SK-N-SH (cell line): ENCODE measurements around the gene CLSTN2. TPM values are rescaled to one million over a fixed set of nuclear protein-coding genes. Genes with fewer than 3 reads are reported as not detected.

ENCODE experiments used
- CTCF ChIA-PET: fragments of 300-600, 350-600 bp; formaldehyde crosslinking; extraction: SDS; loops from one replicate; lab custom pipeline; 2021; lab: Yijun Ruan, JAX
- POLR2A ChIA-PET: fragments of 350-600 bp; sonication (Branson Sonifier 250); formaldehyde crosslinking; extraction: SDS; loops from one replicate; lab custom pipeline; 2020; ENCODE audit warnings: antibody characterized with exemption, inconsistent platforms; lab: Yijun Ruan, JAX
- DNase-seq: peaks from one replicate; pipeline ENCODE4 v3.0.0; 2012
- H2AFZ ChIP-seq: fragments of 200-600 bp; sonication (generic); 2 replicates; pipeline ENCODE4 v1.8.1; 2016; ENCODE audit warnings: antibody characterized with exemption, mild to moderate bottlenecking, low read depth
- H3F3A ChIP-seq: fragments of 200-600 bp; sonication (generic); replicated peaks from 2 replicates; pipeline ENCODE3; 2016; ENCODE audit warnings: antibody characterized with exemption, mild to moderate bottlenecking; ENCODE audit not compliant: insufficient read depth
- H3K27ac ChIP-seq, 2 experiments: fragments of 200-500 bp in 1 of 2; fragments of 200-600 bp in 1 of 2; sonication (Bioruptor generic) in 1 of 2; sonication (generic), shearing (Covaris generic) in 1 of 2; 2 replicates each; pipeline versions ENCODE4 v1.5.1 to v1.6.1; 2014 to 2016; ENCODE audit warnings: low read depth in 2 of 2, inconsistent platforms in 1 of 2, low read length in 1 of 2, mild to moderate bottlenecking in 1 of 2, mixed read lengths in 1 of 2
- H3K27me3 ChIP-seq: fragments of 200-600 bp; sonication (generic), shearing (Covaris generic); 2 replicates; pipeline ENCODE4 v1.6.1; 2016; ENCODE audit warnings: mixed run types; ENCODE audit not compliant: insufficient read depth
- H3K36me3 ChIP-seq, 2 experiments: fragments of 200-500 bp in 1 of 2; fragments of 200-600 bp in 1 of 2; sonication (Bioruptor generic) in 1 of 2; sonication (generic) in 1 of 2; replicated peaks in 1 of 2; 2 replicates each; pipeline versions ENCODE3 to v1.5.1; 2014 to 2016; ENCODE audit warnings: low read length in 1 of 2, mild to moderate bottlenecking in 1 of 2; ENCODE audit not compliant: insufficient read depth in 2 of 2, control insufficient read depth in 1 of 2
- H3K4me1 ChIP-seq, 2 experiments: fragments of 200-500 bp in 1 of 2; fragments of 200-600 bp in 1 of 2; sonication (Bioruptor generic) in 1 of 2; sonication (generic), shearing (Covaris generic) in 1 of 2; 2 replicates each; pipeline versions ENCODE4 v1.5.1 to v1.6.1; 2014 to 2016; ENCODE audit warnings: low read depth in 1 of 2, low read length in 1 of 2, mixed run types in 1 of 2; ENCODE audit not compliant: insufficient read depth in 2 of 2, control insufficient read depth in 1 of 2
- H3K4me2 ChIP-seq: fragments of 200-600 bp; sonication (generic), shearing (Covaris generic); 2 replicates; pipeline ENCODE4 v1.6.1; 2017; ENCODE audit warnings: mixed run types
- H3K4me3 ChIP-seq, 2 experiments: fragments of 200-500 bp in 1 of 2; fragments of 200-600 bp in 1 of 2; sonication (Bioruptor generic) in 1 of 2; sonication (generic), shearing (Covaris generic) in 1 of 2; 2 replicates each; pipeline versions ENCODE4 v1.5.1 to v1.8.1; 2014 to 2016; ENCODE audit warnings: low read depth in 2 of 2, inconsistent platforms in 1 of 2, low read length in 1 of 2, mild to moderate bottlenecking in 1 of 2, mixed read lengths in 1 of 2, moderate library complexity in 1 of 2
- H3K79me2 ChIP-seq: fragments of 200-600 bp; sonication (generic); 2 replicates; pipeline ENCODE4 v1.8.1; 2017; ENCODE audit warnings: mild to moderate bottlenecking; ENCODE audit not compliant: insufficient read depth
- H3K9ac ChIP-seq: fragments of 200-600 bp; sonication (generic); 2 replicates; pipeline ENCODE4 v1.6.1; 2017; ENCODE audit warnings: mixed run types
- H3K9me2 ChIP-seq: fragments of 200-600 bp; sonication (generic); 2 replicates; pipeline ENCODE4 v1.6.1; 2017; ENCODE audit warnings: mixed run types
- H3K9me3 ChIP-seq: fragments of 200-600 bp; sonication (generic); 2 replicates; pipeline ENCODE4 v1.6.1; 2017; ENCODE audit warnings: mixed run types, mild to moderate bottlenecking, moderate library complexity
- H4K20me1 ChIP-seq: fragments of 200-600 bp; sonication (generic); 2 replicates; pipeline ENCODE4 v1.6.1; 2017; ENCODE audit warnings: mild to moderate bottlenecking, mixed run types; ENCODE audit not compliant: insufficient read depth
- FOSL2 ChIP-seq: IDR thresholded peaks from 2 replicates; pipeline ENCODE4 v1.4.0; 2012; ENCODE audit warnings: low read depth, mild to moderate bottlenecking, moderate library complexity, borderline replicate concordance
- FOXJ3 ChIP-seq: sonication (generic); formaldehyde crosslinking; IDR thresholded peaks from 2 replicates; pipeline ENCODE4 v1.5.1; 2020; ENCODE audit warnings: mild to moderate bottlenecking, missing genetic modification reagents
- FOXM1 ChIP-seq: IDR thresholded peaks from 2 replicates; pipeline ENCODE4 v1.4.0; 2012; ENCODE audit warnings: low read depth, mild to moderate bottlenecking
- GATA2 ChIP-seq: sonication (generic); formaldehyde crosslinking; IDR thresholded peaks from 2 replicates; pipeline ENCODE4 v1.5.0; 2020; ENCODE audit warnings: mild to moderate bottlenecking, missing genetic modification reagents
- MXI1 ChIP-seq: IDR thresholded peaks from 2 replicates; pipeline ENCODE4 v1.6.1; 2012; ENCODE audit warnings: mild to moderate bottlenecking, low read depth, low read length, improper control_type of control experiment
- NRF1 ChIP-seq: IDR thresholded peaks from 2 replicates; pipeline ENCODE4 v1.6.1; 2012; ENCODE audit warnings: low read depth, mild to moderate bottlenecking, low read length
- POLR2AphosphoS5 ChIP-seq: IDR thresholded peaks from 2 replicates; pipeline ENCODE4 v1.6.1; 2012; ENCODE audit warnings: low read depth, low read length
- RCOR1 ChIP-seq: fragments of 150-350 bp; IDR thresholded peaks from 2 replicates; pipeline ENCODE4 v1.6.1; 2017; ENCODE audit warnings: antibody characterized with exemption, low read length
- RXRA ChIP-seq: IDR thresholded peaks from 2 replicates; pipeline ENCODE4 v1.4.0; 2012; ENCODE audit warnings: low read depth, mild to moderate bottlenecking, borderline replicate concordance
- SIN3A ChIP-seq: IDR thresholded peaks from 2 replicates; pipeline ENCODE4 v1.6.1; 2012; ENCODE audit warnings: low read depth, mild to moderate bottlenecking, low read length, moderate library complexity, borderline replicate concordance
- SMC3 ChIP-seq: IDR thresholded peaks from 2 replicates; pipeline ENCODE4 v1.6.1; 2012; ENCODE audit warnings: low read depth, low read length, improper control_type of control experiment
- TAF1 ChIP-seq: IDR thresholded peaks from 2 replicates; pipeline ENCODE4 v1.6.1; 2012; ENCODE audit warnings: low read depth, mild to moderate bottlenecking, low read length, moderate library complexity, borderline replicate concordance
- TEAD4 ChIP-seq: IDR thresholded peaks from 2 replicates; pipeline ENCODE4 v1.4.0; 2012; ENCODE audit warnings: mild to moderate bottlenecking, borderline replicate concordance; ENCODE audit not compliant: insufficient read depth
- YY1 ChIP-seq: IDR thresholded peaks from 2 replicates; pipeline ENCODE4 v1.4.0; 2012; ENCODE audit warnings: low read depth, mild to moderate bottlenecking
- WGBS: methylation state at CpG from one replicate; pipeline ENCODE4 v1.1.6; 2017; ENCODE audit warnings: low lambda C conversion rate; 5-methylcytosine and 5-hydroxymethylcytosine counted together
- polyA plus RNA-seq, 3 experiments: library from polyadenylated mRNA; depleted of rRNA; stranded (reverse); fragments of >200 nt; gene quantifications; 2 replicates each; pipeline ENCODE4 v1.2.3, GENCODE V29; 2012
- TF ChIP-seq, protein P1 (sequence below): IDR thresholded peaks from 2 replicates; pipeline ENCODE4 v1.4.0; 2012; ENCODE audit warnings: low read depth
- TF ChIP-seq, protein P2 (sequence below): fragments of 150-350 bp; IDR thresholded peaks from 2 replicates; pipeline ENCODE4 v1.6.1; 2017; ENCODE audit warnings: antibody characterized with exemption, low read length, low read depth, borderline replicate concordance
- TF ChIP-seq, protein P3 (sequence below): fragments of 150-350 bp; IDR thresholded peaks from 2 replicates; pipeline ENCODE4 v1.6.1; 2016; ENCODE audit warnings: mild to moderate bottlenecking, low read depth, low read length
- TF ChIP-seq, protein P4 (sequence below): IDR thresholded peaks from 2 replicates; pipeline ENCODE4 v1.6.1; 2012; ENCODE audit warnings: mild to moderate bottlenecking, low read depth, low read length, moderate library complexity

The CLSTN2 gene
- polyA plus RNA-seq, 1 of the 3 experiments (the other 2 are of a cell fraction), result 0.02 TPM

- CTCF ChIA-PET, result interaction anchor here (1.0 kb wide), 1 partner anchor 10 kb away, joined by 4 read pairs; no protein-coding TSS in a partner anchor
Measured at GRCh38 chr3:140441006-140441405, 506.0 kb downstream of the CLSTN2 start.

More at GRCh38 chr3:140441006-140441405, 506.0 kb downstream of the CLSTN2 start:
- Histone ChIP-seq H3K4me3 (no peak overlapping the region), H3K9me3 (no peaks in the 10 kb centered on the region), H3K9me2 (no peaks in the 10 kb centered on the region), H3K9ac (no peak overlapping the region), H4K20me1 (no peaks in the 10 kb centered on the region), H3K4me2 (no peak overlapping the region)
- 38% methylated on average over 2 of the region's 2 CpGs for WGBS
- DNase-seq, result no peak
- TF ChIP-seq RXRA (no peak), FOSL2 (no peak), TEAD4 (no peak), MXI1 (no peak), SMC3 (no peak), POLR2AphosphoS5 (no peak), GATA2 (no peak), SIN3A (no peak), FOXM1 (no peak), NRF1 (no peak), YY1 (no peak), FOXJ3 (CRISPR knock-in tag) (no peak), TAF1 (no peak), RCOR1 (no peak)
- TF ChIP-seq, protein P1, sequence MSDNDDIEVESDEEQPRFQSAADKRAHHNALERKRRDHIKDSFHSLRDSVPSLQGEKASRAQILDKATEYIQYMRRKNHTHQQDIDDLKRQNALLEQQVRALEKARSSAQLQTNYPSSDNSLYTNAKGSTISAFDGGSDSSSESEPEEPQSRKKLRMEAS, result no peak
- TF ChIP-seq, protein P2, sequence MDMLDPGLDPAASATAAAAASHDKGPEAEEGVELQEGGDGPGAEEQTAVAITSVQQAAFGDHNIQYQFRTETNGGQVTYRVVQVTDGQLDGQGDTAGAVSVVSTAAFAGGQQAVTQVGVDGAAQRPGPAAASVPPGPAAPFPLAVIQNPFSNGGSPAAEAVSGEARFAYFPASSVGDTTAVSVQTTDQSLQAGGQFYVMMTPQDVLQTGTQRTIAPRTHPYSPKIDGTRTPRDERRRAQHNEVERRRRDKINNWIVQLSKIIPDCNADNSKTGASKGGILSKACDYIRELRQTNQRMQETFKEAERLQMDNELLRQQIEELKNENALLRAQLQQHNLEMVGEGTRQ, result no peak
- TF ChIP-seq, protein P3, sequence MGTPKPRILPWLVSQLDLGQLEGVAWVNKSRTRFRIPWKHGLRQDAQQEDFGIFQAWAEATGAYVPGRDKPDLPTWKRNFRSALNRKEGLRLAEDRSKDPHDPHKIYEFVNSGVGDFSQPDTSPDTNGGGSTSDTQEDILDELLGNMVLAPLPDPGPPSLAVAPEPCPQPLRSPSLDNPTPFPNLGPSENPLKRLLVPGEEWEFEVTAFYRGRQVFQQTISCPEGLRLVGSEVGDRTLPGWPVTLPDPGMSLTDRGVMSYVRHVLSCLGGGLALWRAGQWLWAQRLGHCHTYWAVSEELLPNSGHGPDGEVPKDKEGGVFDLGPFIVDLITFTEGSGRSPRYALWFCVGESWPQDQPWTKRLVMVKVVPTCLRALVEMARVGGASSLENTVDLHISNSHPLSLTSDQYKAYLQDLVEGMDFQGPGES, result no peak
- TF ChIP-seq, protein P4, sequence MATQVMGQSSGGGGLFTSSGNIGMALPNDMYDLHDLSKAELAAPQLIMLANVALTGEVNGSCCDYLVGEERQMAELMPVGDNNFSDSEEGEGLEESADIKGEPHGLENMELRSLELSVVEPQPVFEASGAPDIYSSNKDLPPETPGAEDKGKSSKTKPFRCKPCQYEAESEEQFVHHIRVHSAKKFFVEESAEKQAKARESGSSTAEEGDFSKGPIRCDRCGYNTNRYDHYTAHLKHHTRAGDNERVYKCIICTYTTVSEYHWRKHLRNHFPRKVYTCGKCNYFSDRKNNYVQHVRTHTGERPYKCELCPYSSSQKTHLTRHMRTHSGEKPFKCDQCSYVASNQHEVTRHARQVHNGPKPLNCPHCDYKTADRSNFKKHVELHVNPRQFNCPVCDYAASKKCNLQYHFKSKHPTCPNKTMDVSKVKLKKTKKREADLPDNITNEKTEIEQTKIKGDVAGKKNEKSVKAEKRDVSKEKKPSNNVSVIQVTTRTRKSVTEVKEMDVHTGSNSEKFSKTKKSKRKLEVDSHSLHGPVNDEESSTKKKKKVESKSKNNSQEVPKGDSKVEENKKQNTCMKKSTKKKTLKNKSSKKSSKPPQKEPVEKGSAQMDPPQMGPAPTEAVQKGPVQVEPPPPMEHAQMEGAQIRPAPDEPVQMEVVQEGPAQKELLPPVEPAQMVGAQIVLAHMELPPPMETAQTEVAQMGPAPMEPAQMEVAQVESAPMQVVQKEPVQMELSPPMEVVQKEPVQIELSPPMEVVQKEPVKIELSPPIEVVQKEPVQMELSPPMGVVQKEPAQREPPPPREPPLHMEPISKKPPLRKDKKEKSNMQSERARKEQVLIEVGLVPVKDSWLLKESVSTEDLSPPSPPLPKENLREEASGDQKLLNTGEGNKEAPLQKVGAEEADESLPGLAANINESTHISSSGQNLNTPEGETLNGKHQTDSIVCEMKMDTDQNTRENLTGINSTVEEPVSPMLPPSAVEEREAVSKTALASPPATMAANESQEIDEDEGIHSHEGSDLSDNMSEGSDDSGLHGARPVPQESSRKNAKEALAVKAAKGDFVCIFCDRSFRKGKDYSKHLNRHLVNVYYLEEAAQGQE, result no peak
- TF ChIP-seq, all 33 proteins: peak for 0
- H3K27ac ChIP-seq, result no peak overlapping the region
- POLR2A ChIA-PET, result no interaction called here
- H3K79me2 ChIP-seq, result no peaks in the 10 kb centered on the region
- no peaks in the 10 kb centered on the region for H3K27me3 ChIP-seq
- no peaks in the 10 kb centered on the region for H3K4me1 ChIP-seq
- H3K36me3 ChIP-seq, result no peaks in the 10 kb centered on the region
- no peak overlapping the region for H2AFZ ChIP-seq
- no peaks in the 10 kb centered on the region for H3F3A ChIP-seq
